Endothelial cell of umbilical vein (primary cell): ENCODE measurements around the gene OPRL1. TPM values are rescaled to one million over a fixed set of nuclear protein-coding genes. Genes with fewer than 3 reads are reported as not detected.

ENCODE experiments used
- BruUV-seq: library from RNA; stranded (reverse); fragments of 400-500 nt; replicated peaks from 2 replicates; lab custom pipeline; 2021; lab: Mats Ljungman, UMichigan
- CTCF ChIA-PET: fragments of 300-600, 350-600 bp; sonication (Branson Sonifier 250); formaldehyde crosslinking; loops from one replicate; lab custom pipeline; 2021; ENCODE audit warnings: antibody characterized with exemption, inconsistent platforms; lab: Charles Lee
- POLR2A ChIA-PET: fragments of 300-600, 350-600 bp; sonication (Branson Sonifier 250); formaldehyde crosslinking; loops from one replicate; lab custom pipeline; 2021; ENCODE audit warnings: antibody characterized with exemption, inconsistent platforms; lab: Charles Lee
- DNase-seq: peaks from one replicate; pipeline ENCODE4 v3.0.0-alpha.2; 2011; ENCODE audit warnings: low read depth, low spot score
- FAIRE-seq: peaks from 2 replicates; lab custom pipeline; 2011; peaks lifted over from hg19 to GRCh38; lab: Jason Lieb, UNC
- H2AFZ ChIP-seq: 2 replicates; pipeline ENCODE4 v1.6.0; 2012; ENCODE audit warnings: low read depth, low read length, control low read depth, inconsistent platforms
- H3K27ac ChIP-seq: 2 replicates; pipeline ENCODE4 v1.5.1; 2011; ENCODE audit warnings: low read depth, mild to moderate bottlenecking, control low read depth, low read length, moderate library complexity; ENCODE audit not compliant: insufficient read depth
- H3K27me3 ChIP-seq, 2 experiments: 2 replicates each; pipeline versions ENCODE4 v1.6.0 to v1.6.1; 2011; ENCODE audit warnings: low read length in 2 of 2, mixed read lengths in 1 of 2; ENCODE audit not compliant: control insufficient read depth in 2 of 2, insufficient read depth in 2 of 2
- H3K36me3 ChIP-seq, 2 experiments: 2 replicates in 1 of 2; 3 replicates in 1 of 2; pipeline ENCODE4 v1.5.1; 2011; ENCODE audit warnings: low read length in 2 of 2, mild to moderate bottlenecking in 1 of 2, moderate library complexity in 1 of 2; ENCODE audit not compliant: control insufficient read depth in 2 of 2, insufficient read depth in 2 of 2; ENCODE audit errors: extremely low read depth in 1 of 2
- H3K4me1 ChIP-seq: 3 replicates; pipeline ENCODE4 v1.5.1; 2011; ENCODE audit warnings: mild to moderate bottlenecking, low read length; ENCODE audit not compliant: control insufficient read depth, insufficient read depth; ENCODE audit errors: extremely low read depth
- H3K4me2 ChIP-seq: 2 replicates; pipeline ENCODE4 v1.6.1; 2011; ENCODE audit warnings: low read length, control low read depth, mixed read lengths; ENCODE audit not compliant: insufficient read depth
- H3K4me3 ChIP-seq, 3 experiments: fragments of 200-600 bp in 1 of 3; sonication (generic), shearing (Covaris generic) in 1 of 3; replicated peaks in 1 of 3; 2 replicates each; pipeline ENCODE4 v1.5.1; 2011 to 2016; ENCODE audit warnings: control low read depth in 3 of 3, low read length in 3 of 3, mild to moderate bottlenecking in 2 of 3, inconsistent platforms in 1 of 3, low read depth in 1 of 3, moderate library complexity in 1 of 3; ENCODE audit not compliant: insufficient read depth in 1 of 3
- H3K79me2 ChIP-seq: 2 replicates; pipeline ENCODE4 v1.6.0; 2012; ENCODE audit warnings: low read length, inconsistent platforms; ENCODE audit not compliant: control insufficient read depth, insufficient read depth
- H3K9ac ChIP-seq: replicated peaks from 2 replicates; pipeline ENCODE3; 2011; ENCODE audit warnings: low read length, control low read depth; ENCODE audit not compliant: insufficient read depth; ENCODE audit errors: extremely low read depth
- H3K9me1 ChIP-seq: replicated peaks from 3 replicates; pipeline ENCODE4 v1.6.0; 2011; ENCODE audit warnings: mild to moderate bottlenecking, low read length; ENCODE audit not compliant: control insufficient read depth, insufficient read depth; ENCODE audit errors: extremely low read depth
- H3K9me3 ChIP-seq: replicated peaks from 2 replicates; pipeline ENCODE4 v1.5.1; 2012; ENCODE audit warnings: low read length, inconsistent platforms; ENCODE audit not compliant: control insufficient read depth, insufficient read depth
- H4K20me1 ChIP-seq: replicated peaks from 2 replicates; pipeline ENCODE3; 2011; ENCODE audit warnings: mild to moderate bottlenecking, low read length; ENCODE audit not compliant: control insufficient read depth, insufficient read depth; ENCODE audit errors: extremely low read depth
- CTCF ChIP-seq, 2 donors: IDR thresholded peaks; 1 replicate in 1 of 2; 2 replicates in 1 of 2; pipeline ENCODE4 v1.5.1; 2011; ENCODE audit warnings: low read length in 2 of 2, mild to moderate bottlenecking in 2 of 2, moderate library complexity in 2 of 2, control low read depth in 1 of 2, inconsistent platforms in 1 of 2, low read depth in 1 of 2; ENCODE audit not compliant: insufficient read depth in 1 of 2; ENCODE audit errors: extremely low read depth in 1 of 2
- EZH2 ChIP-seq: IDR thresholded peaks from 2 replicates; pipeline ENCODE4 v1.6.1; 2012; ENCODE audit warnings: borderline replicate concordance, low read depth, mild to moderate bottlenecking, moderate library complexity, low read length, inconsistent platforms; ENCODE audit not compliant: severe bottlenecking
- FOS ChIP-seq: IDR thresholded peaks from 2 replicates; pipeline ENCODE4 v1.6.1; 2011; ENCODE audit warnings: mild to moderate bottlenecking, low read length, moderate library complexity, borderline replicate concordance; ENCODE audit not compliant: insufficient read depth
- GATA2 ChIP-seq: IDR thresholded peaks from 2 replicates; pipeline ENCODE4 v1.7.0; 2011; ENCODE audit warnings: low read depth, mild to moderate bottlenecking, moderate library complexity, mixed read lengths, low read length; ENCODE audit not compliant: insufficient read length, insufficient read depth
- JUN ChIP-seq: IDR thresholded peaks from 2 replicates; pipeline ENCODE4 v1.6.1; 2011; ENCODE audit warnings: borderline replicate concordance, low read depth; ENCODE audit not compliant: insufficient read length, insufficient read depth
- MAX ChIP-seq: IDR thresholded peaks from 2 replicates; pipeline ENCODE4 v1.6.1; 2011; ENCODE audit not compliant: insufficient read depth, insufficient read length
- MYC ChIP-seq: IDR thresholded peaks from one replicate; pipeline ENCODE4 v1.6.1; 2011; ENCODE audit warnings: mild to moderate bottlenecking, low read depth, low read length
- POLR2A ChIP-seq: IDR thresholded peaks from 2 replicates; pipeline ENCODE4 v1.6.1; 2012; ENCODE audit warnings: low read depth, mild to moderate bottlenecking, control low read depth, low read length
- POLR2AphosphoS5 ChIP-seq: IDR thresholded peaks from 2 replicates; pipeline ENCODE4 v1.6.1; 2012; ENCODE audit warnings: low read depth, mild to moderate bottlenecking, control low read depth, low read length, moderate library complexity; ENCODE audit not compliant: insufficient read depth
- dilution Hi-C: fragments of 300-500 bp; cut with MboI; formaldehyde crosslinking; loops from one replicate; pipeline ENCODE4 v1.15.0; 2019; ENCODE audit warnings: low sequenced_read_pairs; ENCODE audit not compliant: extremely low pct_ligation_motif_present
- intact Hi-C: fragments of 100-400 bp; cut with micrococcal nuclease; formaldehyde crosslinking; loops from one replicate; pipeline ENCODE4 v1.10.0; 2022
- polyA plus RNA-seq, 4 experiments: library from polyadenylated mRNA; depleted of rRNA in 3 of 4; stranded (reverse) in 3 of 4; unstranded in 1 of 4; fragments of >200 nt; gene quantifications; 2 replicates each; pipeline versions ENCODE4 v1.2.1 to v1.2.3, GENCODE V29; 2011 to 2012; ENCODE audit warnings: missing spikeins in 1 of 4
- total RNA-seq: library from RNA; stranded (reverse); gene quantifications from 2 replicates; pipeline ENCODE4 v1.2.3, GENCODE V29; 2021

OPRL1 gene
- total and polyA plus RNA-seq, 2 donors (not counting 3 experiments of a cell fraction or from before 2014, with no cell fraction given), result 1.9 to 2.0 TPM

- Histone ChIP-seq H2AFZ (no peak overlapping the region), H3K9me3 (peaks cover 2% of the 10 kb centered on the region), H3K4me1 (no peaks in the 10 kb centered on the region), H3K36me3 (no peaks in the 10 kb centered on the region), H3K27ac (no peak overlapping the region), H3K9me1 (no peaks in the 10 kb centered on the region), H3K4me2 (no peak overlapping the region), H3K9ac (no peak overlapping the region), H3K4me3 (no peak overlapping the region), H4K20me1 (no peaks in the 10 kb centered on the region), H3K79me2 (no peaks in the 10 kb centered on the region), H3K27me3 (no peaks in the 10 kb centered on the region)
- CTCF ChIA-PET, result no interaction called here
- BruUV-seq, result no TSS peak
- DNase-seq (peak; percentile 9), FAIRE-seq (no peak)
- TF ChIP-seq FOS (peak; percentile 53), EZH2 (no peak), MYC (no peak)
- POLR2A ChIA-PET, result no interaction called here
- intact Hi-C loops, result no loop called here
- dilution Hi-C loops, result no loop called here
Observed at GRCh38 chr20:64142590-64142989, 62.7 kb downstream of the OPRL1 start.

DNA sequence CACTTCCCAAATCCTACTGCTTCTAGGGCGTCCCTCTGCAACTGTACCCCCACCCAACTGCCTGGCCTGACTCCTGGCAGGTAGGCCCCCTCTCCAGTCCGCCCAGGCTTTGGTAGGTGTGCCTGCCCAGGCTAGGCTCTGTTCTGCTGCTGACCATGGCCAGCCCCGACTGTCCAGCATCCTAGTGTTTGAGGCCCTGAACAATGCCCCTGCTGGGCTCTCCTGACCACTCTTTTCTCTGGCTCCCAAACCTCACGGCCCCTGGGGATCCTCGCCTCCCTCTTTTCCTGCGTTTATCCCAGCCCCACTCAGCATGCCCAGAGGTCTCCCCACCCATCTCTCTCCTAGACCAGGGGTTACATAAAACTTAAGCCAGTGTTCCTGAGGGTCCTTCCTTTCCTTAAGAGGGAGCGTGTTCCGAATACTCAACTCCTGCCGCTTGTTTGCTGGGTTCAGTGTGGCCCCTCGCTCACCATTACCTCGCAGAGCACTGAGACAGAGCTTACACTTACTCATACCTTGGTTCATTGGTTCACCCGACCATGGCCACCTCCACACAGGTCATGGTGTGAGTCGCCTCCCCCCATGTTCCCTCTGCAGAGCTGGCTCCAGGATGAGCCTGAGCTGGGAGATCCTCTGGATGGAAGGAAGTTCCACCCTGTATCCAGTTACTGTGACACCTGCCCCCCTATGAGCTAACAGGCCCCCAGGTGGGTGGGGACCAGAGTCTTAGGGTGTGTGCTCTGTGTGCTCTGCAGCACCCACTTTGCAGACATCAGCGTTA lies 63.3 kb downstream of the OPRL1 start:
- H3K27ac ChIP-seq, result no peak overlapping the region
- POLR2A ChIA-PET, result no interaction called here

More for the DNA sequence above, 63.3 kb downstream of the OPRL1 start:
- TF ChIP-seq GATA2, result no peak
- TF ChIP-seq POLR2A, result no peak
- no peak for TF ChIP-seq MYC
- no peak for TF ChIP-seq MAX
- TF ChIP-seq EZH2, result no peak
- no peak for TF ChIP-seq CTCF (IDR thresholded peaks at IDR 0.05; ENCODE audit: extremely low read depth in 1 of 2, insufficient read depth in 1 of 2, low read depth in 1 of 2, low read length in 2 of 2)
- no peak for TF ChIP-seq POLR2AphosphoS5
- TF ChIP-seq JUN, result no peak
- no peak for TF ChIP-seq FOS
- H3K4me3 ChIP-seq, result no peak overlapping the region
- H3K9me1 ChIP-seq, result no peaks in the 10 kb centered on the region
- H3K4me1 ChIP-seq, result no peaks in the 10 kb centered on the region
- DNase-seq (no peak), FAIRE-seq (no peak)
- dilution Hi-C loops, result no loop called here
- H3K9me3 ChIP-seq, result peaks cover 2% of the 10 kb centered on the region
- no peaks in the 10 kb centered on the region for H3K79me2 ChIP-seq
- BruUV-seq, result no TSS peak
- H3K27me3 ChIP-seq, result no peaks in the 10 kb centered on the region
- no peak overlapping the region for H2AFZ ChIP-seq
- intact Hi-C loops, result no loop called here
- H3K4me2 ChIP-seq, result no peak overlapping the region
- no peaks in the 10 kb centered on the region for H4K20me1 ChIP-seq
- H3K36me3 ChIP-seq, result no peaks in the 10 kb centered on the region
- CTCF ChIA-PET, result no interaction called here
- no peak overlapping the region for H3K9ac ChIP-seq
